T-helper 1 cell treated with Interleukin-12 subunit alpha and Interleukin-12 subunit beta and Interleukin-4 antibody, amounts not matched to agents 30 μg/mL and 1 μg/mL, for 36 hours (primary cell): ENCODE data around the gene SORCS1.

ENCODE experiments used
- H3K27ac Mint-ChIP-seq: one replicate; pipeline ENCODE4 v1.8.0; 2021; ENCODE audit warnings: mild to moderate bottlenecking, mixed read lengths
- H3K27me3 Mint-ChIP-seq: one replicate; pipeline ENCODE4 v1.8.0; 2021; ENCODE audit warnings: low read depth, mixed read lengths
- H3K36me3 Mint-ChIP-seq: one replicate; pipeline ENCODE4 v1.8.0; 2021; ENCODE audit warnings: low read depth, mixed read lengths
- H3K4me1 Mint-ChIP-seq: one replicate; pipeline ENCODE4 v1.8.0; 2021; ENCODE audit warnings: low read depth, mixed read lengths
- H3K4me3 Mint-ChIP-seq: one replicate; pipeline ENCODE4 v1.8.0; 2021; ENCODE audit warnings: mild to moderate bottlenecking, moderate library complexity, mixed read lengths
- H3K9me3 Mint-ChIP-seq: one replicate; pipeline ENCODE4 v1.8.0; 2021; ENCODE audit warnings: mixed read lengths

SORCS1 gene

GRCh38 chr10:107083388-107084009, 81.0 kb downstream of the SORCS1 start:
- H3K36me3 Mint-ChIP-seq, result no peaks in the 10 kb centered on the region
- H3K27ac Mint-ChIP-seq, result no peak overlapping the region
- H3K27me3 Mint-ChIP-seq, result no peaks in the 10 kb centered on the region
- no peak overlapping the region for H3K4me3 Mint-ChIP-seq
- peaks cover 3% of the 10 kb centered on the region for H3K9me3 Mint-ChIP-seq
- H3K4me1 Mint-ChIP-seq, result no peaks in the 10 kb centered on the region

GRCh38 chr10:107081644-107082043, 82.9 kb downstream of the SORCS1 start:
- Mint-ChIP-seq H3K4me1 (no peaks in the 10 kb centered on the region), H3K27me3 (no peaks in the 10 kb centered on the region), H3K9me3 (peaks cover 6% of the 10 kb centered on the region), H3K27ac (no peak overlapping the region), H3K4me3 (no peak overlapping the region), H3K36me3 (no peaks in the 10 kb centered on the region)

GRCh38 chr10:107075117-107075516, 89.4 kb downstream of the SORCS1 start:
- H3K4me3 Mint-ChIP-seq, result no peak overlapping the region
- H3K27me3 Mint-ChIP-seq, result no peaks in the 10 kb centered on the region
- H3K36me3 Mint-ChIP-seq, result no peaks in the 10 kb centered on the region
- no peak overlapping the region for H3K27ac Mint-ChIP-seq
- no peaks in the 10 kb centered on the region for H3K4me1 Mint-ChIP-seq
- peaks cover 6% of the 10 kb centered on the region for H3K9me3 Mint-ChIP-seq

GRCh38 chr10:107072786-107073185, 91.7 kb downstream of the SORCS1 start:
- Mint-ChIP-seq H3K27ac (no peak overlapping the region), H3K36me3 (no peaks in the 10 kb centered on the region)

GRCh38 chr10:107072028-107072427, 92.5 kb downstream of the SORCS1 start:
- no peaks in the 10 kb centered on the region for H3K27me3 Mint-ChIP-seq
- H3K4me3 Mint-ChIP-seq, result no peak overlapping the region
- no peak overlapping the region for H3K27ac Mint-ChIP-seq
- no peaks in the 10 kb centered on the region for H3K9me3 Mint-ChIP-seq
- no peaks in the 10 kb centered on the region for H3K36me3 Mint-ChIP-seq
- no peaks in the 10 kb centered on the region for H3K4me1 Mint-ChIP-seq

More at GRCh38 chr10:107072786-107073185, 91.7 kb downstream of the SORCS1 start:
- Mint-ChIP-seq H3K27me3 (no peaks in the 10 kb centered on the region), H3K4me1 (no peaks in the 10 kb centered on the region), H3K9me3 (no peaks in the 10 kb centered on the region), H3K4me3 (no peak overlapping the region)

GRCh38 chr10:107071301-107071700, 93.2 kb downstream of the SORCS1 start:
- Mint-ChIP-seq H3K4me1 (no peaks in the 10 kb centered on the region), H3K9me3 (no peaks in the 10 kb centered on the region), H3K4me3 (no peak overlapping the region), H3K36me3 (no peaks in the 10 kb centered on the region), H3K27ac (no peak overlapping the region), H3K27me3 (no peaks in the 10 kb centered on the region)

GRCh38 chr10:107067843-107068242, 96.7 kb downstream of the SORCS1 start:
- Mint-ChIP-seq H3K4me1 (no peaks in the 10 kb centered on the region), H3K27ac (no peak overlapping the region)

GRCh38 chr10:107064075-107064474, 100.4 kb downstream of the SORCS1 start:
- Mint-ChIP-seq H3K27ac (no peak overlapping the region), H3K27me3 (no peaks in the 10 kb centered on the region), H3K4me3 (no peak overlapping the region), H3K36me3 (no peaks in the 10 kb centered on the region), H3K9me3 (no peaks in the 10 kb centered on the region), H3K4me1 (no peaks in the 10 kb centered on the region)

More at GRCh38 chr10:107067843-107068242, 96.7 kb downstream of the SORCS1 start:
- Mint-ChIP-seq H3K4me3 (no peak overlapping the region), H3K36me3 (no peaks in the 10 kb centered on the region), H3K9me3 (no peaks in the 10 kb centered on the region), H3K27me3 (no peaks in the 10 kb centered on the region)

- peaks cover 4% of the 10 kb centered on the region for H3K9me3 Mint-ChIP-seq
- H3K36me3 Mint-ChIP-seq, result no peaks in the 10 kb centered on the region
- no peaks in the 10 kb centered on the region for H3K4me1 Mint-ChIP-seq
- no peak overlapping the region for H3K27ac Mint-ChIP-seq
- H3K27me3 Mint-ChIP-seq, result no peaks in the 10 kb centered on the region
- H3K4me3 Mint-ChIP-seq, result no peak overlapping the region
These were observed 104.6 kb downstream of the SORCS1 start for GRCh38 chr10:107059872-107060271.

- H3K27me3 Mint-ChIP-seq, result no peaks in the 10 kb centered on the region
These were observed 105.3 kb downstream of the SORCS1 start for GRCh38 chr10:107059068-107059804.

GRCh38 chr10:107058331-107058730, 106.2 kb downstream of the SORCS1 start:
- H3K27ac Mint-ChIP-seq, result no peak overlapping the region
- H3K36me3 Mint-ChIP-seq, result no peaks in the 10 kb centered on the region
- peaks cover 4% of the 10 kb centered on the region for H3K9me3 Mint-ChIP-seq
- no peak overlapping the region for H3K4me3 Mint-ChIP-seq
- no peaks in the 10 kb centered on the region for H3K27me3 Mint-ChIP-seq
- no peaks in the 10 kb centered on the region for H3K4me1 Mint-ChIP-seq

More at GRCh38 chr10:107059068-107059804, 105.3 kb downstream of the SORCS1 start:
- H3K27ac Mint-ChIP-seq, result no peak overlapping the region
- no peaks in the 10 kb centered on the region for H3K36me3 Mint-ChIP-seq
- H3K4me1 Mint-ChIP-seq, result no peaks in the 10 kb centered on the region
- peaks cover 4% of the 10 kb centered on the region for H3K9me3 Mint-ChIP-seq
- no peak overlapping the region for H3K4me3 Mint-ChIP-seq

GRCh38 chr10:107056182-107056581, 108.3 kb downstream of the SORCS1 start:
- H3K9me3 Mint-ChIP-seq, result peaks cover 4% of the 10 kb centered on the region
- H3K4me1 Mint-ChIP-seq, result no peaks in the 10 kb centered on the region
- no peak overlapping the region for H3K27ac Mint-ChIP-seq
- H3K27me3 Mint-ChIP-seq, result no peaks in the 10 kb centered on the region
- H3K36me3 Mint-ChIP-seq, result no peaks in the 10 kb centered on the region
- H3K4me3 Mint-ChIP-seq, result no peak overlapping the region

GRCh38 chr10:107054469-107055156, 109.9 kb downstream of the SORCS1 start:
- Mint-ChIP-seq H3K36me3 (no peaks in the 10 kb centered on the region), H3K4me1 (no peaks in the 10 kb centered on the region), H3K27me3 (no peaks in the 10 kb centered on the region), H3K9me3 (peaks cover 4% of the 10 kb centered on the region), H3K4me3 (no peak overlapping the region), H3K27ac (no peak overlapping the region)

GRCh38 chr10:107051769-107052168, 112.7 kb downstream of the SORCS1 start:
- H3K27me3 Mint-ChIP-seq, result no peaks in the 10 kb centered on the region
- no peaks in the 10 kb centered on the region for H3K36me3 Mint-ChIP-seq
- H3K9me3 Mint-ChIP-seq, result peaks cover 9% of the 10 kb centered on the region
- H3K4me3 Mint-ChIP-seq, result no peak overlapping the region
- H3K4me1 Mint-ChIP-seq, result no peaks in the 10 kb centered on the region
- H3K27ac Mint-ChIP-seq, result no peak overlapping the region

GRCh38 chr10:107043461-107043860, 121.0 kb downstream of the SORCS1 start:
- no peaks in the 10 kb centered on the region for H3K27me3 Mint-ChIP-seq
- no peak overlapping the region for H3K27ac Mint-ChIP-seq
- H3K4me1 Mint-ChIP-seq, result no peaks in the 10 kb centered on the region
- H3K36me3 Mint-ChIP-seq, result no peaks in the 10 kb centered on the region
- H3K4me3 Mint-ChIP-seq, result no peak overlapping the region
- peaks cover 9% of the 10 kb centered on the region for H3K9me3 Mint-ChIP-seq
